OCI-LY3 (cell line): ENCODE data around the gene ELMO1.

Experiments used
- H2AFZ ChIP-seq: fragments of 200-600, 300-600 bp; shearing (Covaris generic); 2 replicates; pipeline ENCODE4 v1.6.0; 2014; ENCODE audit warnings: antibody characterized with exemption, low read depth, low read length
- H3K27ac ChIP-seq: fragments of 200-600, 300-600 bp; sonication (generic); 2 replicates; pipeline ENCODE4 v1.5.1; 2014; ENCODE audit warnings: mild to moderate bottlenecking, low read length, moderate library complexity, mixed read lengths
- H3K27me3 ChIP-seq: fragments of 200-600, 300-600 bp; sonication (generic); 2 replicates; pipeline ENCODE4 v1.6.1; 2014; ENCODE audit warnings: low read depth, low read length, mixed read lengths
- H3K36me3 ChIP-seq: fragments of 200-600, 300-600 bp; sonication (generic); replicated peaks from 2 replicates; pipeline ENCODE3; 2014; ENCODE audit warnings: low read depth, low read length, mixed read lengths
- H3K4me1 ChIP-seq: fragments of 300-600, 200-600 bp; sonication (generic); 2 replicates; pipeline ENCODE4 v1.6.1; 2014; ENCODE audit warnings: low read length, mixed read lengths
- H3K4me2 ChIP-seq: fragments of 200-600, 300-600 bp; sonication (generic); 2 replicates; pipeline ENCODE4 v1.6.1; 2014; ENCODE audit warnings: low read length, mixed read lengths
- H3K4me3 ChIP-seq: fragments of 300-600, 200-600 bp; sonication (generic); 2 replicates; pipeline ENCODE4 v1.5.1; 2014; ENCODE audit warnings: antibody characterized with exemption, mild to moderate bottlenecking, low read length, moderate library complexity
- H3K79me2 ChIP-seq: fragments of 300-600, 200-600 bp; shearing (Covaris generic); 2 replicates; pipeline ENCODE4 v1.6.1; 2014; ENCODE audit warnings: mild to moderate bottlenecking, low read length, mixed read lengths
- H3K9ac ChIP-seq: fragments of 300-600, 200-600 bp; shearing (Covaris generic); 2 replicates; pipeline ENCODE4 v1.6.0; 2014; ENCODE audit warnings: mild to moderate bottlenecking, low read length, moderate library complexity
- H3K9me3 ChIP-seq: fragments of 200-600, 300-600 bp; shearing (Covaris generic); 2 replicates; pipeline ENCODE4 v1.6.1; 2014; ENCODE audit warnings: low read length, mixed read lengths; ENCODE audit not compliant: insufficient read depth
- H4K20me1 ChIP-seq: fragments of 200-600, 300-600 bp; sonication (generic); 2 replicates; pipeline ENCODE4 v1.6.1; 2016; ENCODE audit warnings: low read length, mixed read lengths; ENCODE audit not compliant: insufficient read depth
- EZH2phosphoT487 ChIP-seq: fragments of 200-600 bp; shearing (Covaris generic); IDR thresholded peaks from 2 replicates; pipeline ENCODE4 v1.6.1; 2018; ENCODE audit warnings: antibody characterized with exemption, mixed run types, low read depth
- TF ChIP-seq, protein P1 (sequence below): fragments of 200-600, 300-600 bp; sonication (generic); IDR thresholded peaks from 2 replicates; pipeline ENCODE4 v1.5.1; 2014; ENCODE audit warnings: antibody characterized with exemption, low read length, low read depth

Gene ELMO1

DNA sequence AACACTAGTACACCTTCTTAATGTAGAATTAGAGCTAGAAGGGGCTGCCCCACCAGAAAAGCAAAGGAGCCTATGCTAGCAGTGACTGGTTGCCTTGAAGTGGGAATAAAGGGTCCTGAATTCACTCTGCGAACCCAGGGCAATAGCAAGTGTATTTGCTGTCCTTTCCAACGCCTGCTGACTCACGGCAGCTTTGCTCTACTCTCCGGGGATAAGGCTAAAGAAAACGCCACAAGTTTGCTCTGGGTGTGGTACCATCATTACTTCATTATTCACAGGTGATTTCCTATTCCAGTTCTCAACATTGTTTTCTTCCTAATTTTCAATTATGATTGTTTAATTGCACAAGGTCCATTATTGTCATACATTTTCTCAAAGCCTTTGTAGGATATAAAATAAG lies 503.8 kb downstream of the ELMO1 start:
- H3K4me3 ChIP-seq: no peak overlapping the region
- TF ChIP-seq EZH2phosphoT487: no peak
- TF ChIP-seq, protein P1, sequence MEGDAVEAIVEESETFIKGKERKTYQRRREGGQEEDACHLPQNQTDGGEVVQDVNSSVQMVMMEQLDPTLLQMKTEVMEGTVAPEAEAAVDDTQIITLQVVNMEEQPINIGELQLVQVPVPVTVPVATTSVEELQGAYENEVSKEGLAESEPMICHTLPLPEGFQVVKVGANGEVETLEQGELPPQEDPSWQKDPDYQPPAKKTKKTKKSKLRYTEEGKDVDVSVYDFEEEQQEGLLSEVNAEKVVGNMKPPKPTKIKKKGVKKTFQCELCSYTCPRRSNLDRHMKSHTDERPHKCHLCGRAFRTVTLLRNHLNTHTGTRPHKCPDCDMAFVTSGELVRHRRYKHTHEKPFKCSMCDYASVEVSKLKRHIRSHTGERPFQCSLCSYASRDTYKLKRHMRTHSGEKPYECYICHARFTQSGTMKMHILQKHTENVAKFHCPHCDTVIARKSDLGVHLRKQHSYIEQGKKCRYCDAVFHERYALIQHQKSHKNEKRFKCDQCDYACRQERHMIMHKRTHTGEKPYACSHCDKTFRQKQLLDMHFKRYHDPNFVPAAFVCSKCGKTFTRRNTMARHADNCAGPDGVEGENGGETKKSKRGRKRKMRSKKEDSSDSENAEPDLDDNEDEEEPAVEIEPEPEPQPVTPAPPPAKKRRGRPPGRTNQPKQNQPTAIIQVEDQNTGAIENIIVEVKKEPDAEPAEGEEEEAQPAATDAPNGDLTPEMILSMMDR: no peak
- H3K9me3 ChIP-seq: no peaks in the 10 kb centered on the region
- no peak overlapping the region for H2AFZ ChIP-seq
- peaks cover 33% of the 10 kb centered on the region for H3K4me1 ChIP-seq
- no peak overlapping the region for H3K4me2 ChIP-seq
- H3K79me2 ChIP-seq: peaks cover 20% of the 10 kb centered on the region
- H4K20me1 ChIP-seq: peaks cover 79% of the 10 kb centered on the region
- H3K9ac ChIP-seq: no peak overlapping the region
- no peaks in the 10 kb centered on the region for H3K27me3 ChIP-seq
- H3K36me3 ChIP-seq: peaks cover 45% of the 10 kb centered on the region
- H3K27ac ChIP-seq: no peak overlapping the region

DNA sequence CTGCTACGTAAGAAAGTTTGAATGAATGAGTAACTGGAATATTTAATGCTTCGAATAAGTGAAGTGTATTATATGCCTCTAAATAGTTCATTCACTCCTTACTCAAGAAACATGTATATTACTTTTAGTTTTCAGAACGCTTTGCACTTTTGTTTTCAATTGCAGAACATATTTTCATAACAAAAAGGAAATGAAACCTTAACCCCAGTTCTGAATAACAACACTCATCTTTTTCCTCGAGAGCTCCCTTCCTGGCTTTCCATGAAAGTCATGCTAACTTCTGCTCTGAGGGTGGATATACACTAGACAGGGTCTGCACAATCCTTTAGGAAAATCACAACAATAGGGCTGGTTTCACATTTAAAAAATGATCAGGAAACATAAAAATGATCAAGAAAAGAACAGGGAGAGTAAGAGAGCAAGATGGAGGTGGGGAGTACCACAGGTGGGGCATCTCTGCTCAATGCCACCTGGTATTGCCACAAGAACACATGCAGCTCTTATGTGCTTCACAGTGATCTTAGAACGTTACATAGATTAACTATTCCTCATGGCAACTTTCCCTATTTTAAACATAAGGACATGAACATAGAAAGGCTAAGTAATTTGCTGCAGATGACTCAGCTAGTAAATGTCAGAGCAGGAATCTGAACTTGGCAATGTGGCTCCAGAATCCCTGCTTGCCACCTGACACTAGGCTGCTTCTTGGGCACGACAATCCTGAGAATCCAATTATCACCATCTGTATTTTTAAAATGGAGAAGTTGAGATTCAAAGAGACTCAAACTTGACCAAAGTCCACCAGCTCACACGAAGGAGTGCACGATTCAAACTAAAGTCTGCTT lies 504.9 kb downstream of the ELMO1 start:
- H3K4me3 ChIP-seq: peak overlapping the region; percentile 12; the same call in 1 of the 2 replicates
- H3K9ac ChIP-seq: no peak overlapping the region
- peak overlapping the region; percentile 49 for H3K4me2 ChIP-seq

GRCh38 chr7:36942955-36943354 lies 505.7 kb downstream of the ELMO1 start:
- Histone ChIP-seq H3K4me2 (peak overlapping the region; percentile 49), H3K27ac (no peak overlapping the region), H3K9ac (no peak overlapping the region), H3K79me2 (peaks cover 21% of the 10 kb centered on the region), H2AFZ (no peak overlapping the region), H3K36me3 (peaks cover 53% of the 10 kb centered on the region), H3K27me3 (no peaks in the 10 kb centered on the region), H4K20me1 (peaks cover 65% of the 10 kb centered on the region), H3K4me1 (peaks cover 33% of the 10 kb centered on the region), H3K9me3 (peaks cover 8% of the 10 kb centered on the region), H3K4me3 (peak overlapping the region; percentile 12; the same call in 1 of the 2 replicates)
- no peak for TF ChIP-seq EZH2phosphoT487
- TF ChIP-seq, protein P1: no peak

More for the DNA sequence above, 504.9 kb downstream of the ELMO1 start:
- Histone ChIP-seq H3K79me2 (peaks cover 21% of the 10 kb centered on the region), H4K20me1 (peaks cover 72% of the 10 kb centered on the region), H3K4me1 (peaks cover 33% of the 10 kb centered on the region), H2AFZ (no peak overlapping the region), H3K27me3 (no peaks in the 10 kb centered on the region), H3K36me3 (peaks cover 45% of the 10 kb centered on the region), H3K9me3 (0 out of 2 replicates have a peak, but pooled peaks cover 1% of the 10 kb centered on the region), H3K27ac (no peak overlapping the region)
- no peak for TF ChIP-seq EZH2phosphoT487
- TF ChIP-seq, protein P1: no peak

GRCh38 chr7:36942541-36942940 lies 506.1 kb downstream of the ELMO1 start:
- no peak overlapping the region for H3K9ac ChIP-seq
- H3K4me1 ChIP-seq: peaks cover 33% of the 10 kb centered on the region
- peaks cover 11% of the 10 kb centered on the region for H3K9me3 ChIP-seq
- no peak for TF ChIP-seq EZH2phosphoT487
- TF ChIP-seq, protein P1: no peak
- peaks cover 63% of the 10 kb centered on the region for H4K20me1 ChIP-seq
- no peak overlapping the region for H2AFZ ChIP-seq
- H3K27me3 ChIP-seq: no peaks in the 10 kb centered on the region
- H3K27ac ChIP-seq: no peak overlapping the region
- no peak overlapping the region for H3K4me3 ChIP-seq
- H3K4me2 ChIP-seq: no peak overlapping the region
- peaks cover 21% of the 10 kb centered on the region for H3K79me2 ChIP-seq
- peaks cover 57% of the 10 kb centered on the region for H3K36me3 ChIP-seq
